Measurements from ENCODE around the gene SLC17A3. TPM values are rescaled to one million over a fixed set of nuclear protein-coding genes. Genes with fewer than 3 reads are reported as not detected.

SLC17A3 gene
- total RNA-seq, 4 donors from 2014 or later, result not detected

- H3K4me1 ChIP-seq, result no peaks in the 10 kb centered on the region
- intact Hi-C loops (cut with DNase I; ENCODE audit: low total_unique reads), result no loop called here
- no peak overlapping the region for H3K4me3 ChIP-seq
- H3K9me3 ChIP-seq, result no peaks in the 10 kb centered on the region
- no peaks in the 10 kb centered on the region for H3K36me3 ChIP-seq
- no peaks in the 10 kb centered on the region for H3K27me3 ChIP-seq
- no peak overlapping the region for H3K27ac ChIP-seq
- TF ChIP-seq, protein P1, sequence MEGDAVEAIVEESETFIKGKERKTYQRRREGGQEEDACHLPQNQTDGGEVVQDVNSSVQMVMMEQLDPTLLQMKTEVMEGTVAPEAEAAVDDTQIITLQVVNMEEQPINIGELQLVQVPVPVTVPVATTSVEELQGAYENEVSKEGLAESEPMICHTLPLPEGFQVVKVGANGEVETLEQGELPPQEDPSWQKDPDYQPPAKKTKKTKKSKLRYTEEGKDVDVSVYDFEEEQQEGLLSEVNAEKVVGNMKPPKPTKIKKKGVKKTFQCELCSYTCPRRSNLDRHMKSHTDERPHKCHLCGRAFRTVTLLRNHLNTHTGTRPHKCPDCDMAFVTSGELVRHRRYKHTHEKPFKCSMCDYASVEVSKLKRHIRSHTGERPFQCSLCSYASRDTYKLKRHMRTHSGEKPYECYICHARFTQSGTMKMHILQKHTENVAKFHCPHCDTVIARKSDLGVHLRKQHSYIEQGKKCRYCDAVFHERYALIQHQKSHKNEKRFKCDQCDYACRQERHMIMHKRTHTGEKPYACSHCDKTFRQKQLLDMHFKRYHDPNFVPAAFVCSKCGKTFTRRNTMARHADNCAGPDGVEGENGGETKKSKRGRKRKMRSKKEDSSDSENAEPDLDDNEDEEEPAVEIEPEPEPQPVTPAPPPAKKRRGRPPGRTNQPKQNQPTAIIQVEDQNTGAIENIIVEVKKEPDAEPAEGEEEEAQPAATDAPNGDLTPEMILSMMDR (IDR thresholded peaks at IDR 0.05), result no peak
- no peak for TF ChIP-seq POLR2A (IDR thresholded peaks at IDR 0.05)
- no peak for DNase-seq
These were observed 10.7 kb downstream of the SLC17A3 start for GRCh38 chr6:25863360-25863759.

DNA sequence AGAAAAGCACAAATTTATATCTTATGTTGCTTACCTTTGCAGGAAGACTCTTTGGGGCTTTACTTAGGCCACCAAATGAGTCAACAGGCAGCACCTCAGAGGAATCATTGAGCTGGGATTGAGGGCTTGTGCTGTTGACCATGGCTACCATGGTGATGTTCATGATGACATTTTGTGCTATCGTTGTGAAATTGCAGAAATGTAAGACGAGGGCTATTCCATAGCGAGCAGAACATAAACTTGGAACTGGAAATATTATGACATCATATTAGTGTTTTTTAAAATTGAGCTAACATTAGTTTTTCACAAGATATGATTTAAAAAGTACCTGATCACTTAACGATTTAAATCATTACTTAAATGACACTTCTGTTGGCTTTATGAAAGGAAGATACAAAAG, 11.8 kb downstream of the SLC17A3 start:
- H3K4me3 ChIP-seq, result no peak overlapping the region
- no peaks in the 10 kb centered on the region for H3K27me3 ChIP-seq
- no peak for TF ChIP-seq POLR2A (IDR thresholded peaks at IDR 0.05)
- TF ChIP-seq, protein P1 (IDR thresholded peaks at IDR 0.05), result no peak
- intact Hi-C loops (cut with DNase I; ENCODE audit: low total_unique reads), result no loop called here
- no peak for DNase-seq
- H3K9me3 ChIP-seq, result no peaks in the 10 kb centered on the region
- H3K27ac ChIP-seq, result no peak overlapping the region
- H3K36me3 ChIP-seq, result no peaks in the 10 kb centered on the region
- no peaks in the 10 kb centered on the region for H3K4me1 ChIP-seq

DNA sequence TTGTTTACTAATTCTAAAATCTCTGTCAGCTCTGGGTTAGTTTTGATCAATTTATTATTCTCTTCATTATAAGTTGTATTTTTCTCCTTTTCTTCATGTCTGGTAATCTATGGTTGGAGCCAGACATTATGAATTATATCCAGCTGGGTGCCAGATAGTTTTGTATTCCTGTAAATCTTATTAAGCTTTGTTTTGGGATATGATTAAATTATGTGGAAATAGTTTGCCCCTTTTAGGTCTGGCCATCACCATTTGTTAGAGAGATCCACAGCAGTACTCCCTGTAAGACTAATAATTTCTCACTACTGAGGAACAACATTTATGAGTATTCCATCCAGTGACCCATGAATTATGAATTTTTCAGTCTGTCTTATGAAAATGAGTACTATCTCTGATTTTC, 21.3 kb downstream of the SLC17A3 start:
- intact Hi-C loops (cut with DNase I; ENCODE audit: low total_unique reads), result no loop called here
- H3K27ac ChIP-seq, result no peak overlapping the region
- H3K4me1 ChIP-seq, result no peaks in the 10 kb centered on the region
- no peaks in the 10 kb centered on the region for H3K36me3 ChIP-seq
- DNase-seq, result no peak
- no peak overlapping the region for H3K4me3 ChIP-seq
- H3K27me3 ChIP-seq, result no peaks in the 10 kb centered on the region
- TF ChIP-seq, protein P1 (IDR thresholded peaks at IDR 0.05), result no peak
- TF ChIP-seq POLR2A (IDR thresholded peaks at IDR 0.05), result no peak
- no peaks in the 10 kb centered on the region for H3K9me3 ChIP-seq

- TF ChIP-seq, protein P1 (IDR thresholded peaks at IDR 0.05), result no peak
- no peak for TF ChIP-seq POLR2A (IDR thresholded peaks at IDR 0.05)
- intact Hi-C loops (cut with DNase I; ENCODE audit: low total_unique reads), result no loop called here
- DNase-seq, result no peak
- Histone ChIP-seq H3K27ac (no peak overlapping the region), H3K36me3 (no peaks in the 10 kb centered on the region), H3K4me1 (no peaks in the 10 kb centered on the region), H3K27me3 (no peaks in the 10 kb centered on the region), H3K4me3 (no peak overlapping the region), H3K9me3 (no peaks in the 10 kb centered on the region)
These were observed 22.1 kb downstream of the SLC17A3 start for GRCh38 chr6:25851961-25852360.

DNA sequence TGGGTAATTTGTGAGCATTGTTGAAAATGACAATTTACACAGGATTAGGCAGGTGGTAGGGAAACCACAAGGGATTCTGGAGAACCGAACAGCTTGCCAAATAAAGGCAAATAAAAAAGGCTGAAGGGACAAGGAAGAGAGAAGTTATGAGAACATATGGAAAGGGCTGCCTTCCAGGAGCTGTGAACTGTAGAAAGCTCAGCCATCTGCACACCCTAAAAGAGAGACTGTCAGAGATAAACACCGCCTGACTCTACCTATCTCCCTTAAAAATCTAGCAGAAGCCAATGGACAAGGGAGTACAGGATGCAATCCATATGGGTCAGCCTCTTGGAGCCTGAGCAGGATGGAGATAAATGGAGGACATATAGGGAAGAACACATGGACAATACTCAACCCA, 29.5 kb downstream of the SLC17A3 start:
- DNase-seq, result no peak
- intact Hi-C loops (cut with DNase I; ENCODE audit: low total_unique reads), result no loop called here
- Histone ChIP-seq H3K27ac (no peak overlapping the region), H3K9me3 (no peaks in the 10 kb centered on the region), H3K36me3 (no peaks in the 10 kb centered on the region), H3K4me3 (no peak overlapping the region), H3K4me1 (no peaks in the 10 kb centered on the region), H3K27me3 (no peaks in the 10 kb centered on the region)
- TF ChIP-seq POLR2A (IDR thresholded peaks at IDR 0.05), result no peak
- TF ChIP-seq, protein P1 (IDR thresholded peaks at IDR 0.05), result no peak

All from uterus (tissue), 4 donors.